ENCODE data around the gene HSPA5.

- TF ChIP-seq CTCF (tag by site-specific recombination; IDR thresholded peaks at IDR 0.05) (no peak), ZNF121 (tag by site-specific recombination; IDR thresholded peaks at IDR 0.05) (no peak), ZNF654 (tag by site-specific recombination; IDR thresholded peaks at IDR 0.05; ENCODE audit: low read depth) (no peak), ZSCAN30 (tag by site-specific recombination; IDR thresholded peaks at IDR 0.05) (no peak), ZNF155 (tag by site-specific recombination; IDR thresholded peaks at IDR 0.05) (no peak), ZFP37 (tag by site-specific recombination; IDR thresholded peaks at IDR 0.05) (no peak), MZF1 (tag by site-specific recombination; IDR thresholded peaks at IDR 0.05; ENCODE audit: borderline replicate concordance) (no peak), PRDM10 (tag by site-specific recombination; IDR thresholded peaks at IDR 0.05) (no peak), ZNF549 (tag by site-specific recombination; IDR thresholded peaks at IDR 0.05) (no peak), ZNF274 (IDR thresholded peaks at IDR 0.05; ENCODE audit: low read length) (no peak), ZNF274 (tag by site-specific recombination; IDR thresholded peaks at IDR 0.05; ENCODE audit: borderline replicate concordance) (no peak), ZNF202 (tag by site-specific recombination; IDR thresholded peaks at IDR 0.05; ENCODE audit: borderline replicate concordance) (no peak)
Measured at GRCh38 chr9:125284855-125285254, 43.7 kb upstream of the HSPA5 start.

Data from HEK293 (cell line).